Measurements from ENCODE around the gene IGF1R. TPM values are rescaled to one million over a fixed set of nuclear protein-coding genes. Genes with fewer than 3 reads are reported as not detected.

Gene IGF1R
- total RNA-seq, 2 experiments from 2014 or later, result 26.3 to 43.7 TPM

DNA sequence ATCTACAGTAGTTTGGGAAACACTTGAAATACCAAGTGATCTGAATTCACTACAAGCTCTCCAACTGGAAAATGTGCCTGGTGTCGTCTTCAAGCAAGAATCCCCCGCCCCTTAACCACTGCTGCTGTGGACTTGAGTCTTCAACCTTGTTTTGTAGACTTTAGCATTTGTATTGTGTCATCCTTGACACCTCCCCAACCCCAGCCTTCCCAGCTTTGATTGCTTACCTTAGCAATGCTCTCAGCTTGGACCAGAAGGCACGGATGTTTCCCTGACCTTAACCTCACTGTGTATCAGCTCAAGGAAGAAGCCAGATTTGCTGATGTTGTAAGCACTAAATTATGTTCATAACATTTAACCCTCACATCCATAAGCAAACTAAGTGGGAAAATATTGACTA lies 146.4 kb downstream of the IGF1R start:
- DNase-seq (no peak), ATAC-seq (no peak)
- Mint-ChIP-seq H3K4me1 (peaks cover 61% of the 10 kb centered on the region), H3K27me3 (no peaks in the 10 kb centered on the region), H3K9me3 (ENCODE audit: low read depth) (no peaks in the 10 kb centered on the region), H3K4me3 (no peak overlapping the region), H3K27ac (no peak overlapping the region), H3K36me3 (ENCODE audit: low read depth) (no peaks in the 10 kb centered on the region)
- CTCF ChIA-PET, result interaction anchor here (2.5 to 8.2 kb wide), 2 partner anchors 15 to 56 kb away, joined by 10 to 70 read pairs; no protein-coding TSS in a partner anchor
- POLR2A ChIA-PET, result no interaction called here
- intact Hi-C loops (cut with DNase I, micrococcal nuclease), result no loop called here

DNA sequence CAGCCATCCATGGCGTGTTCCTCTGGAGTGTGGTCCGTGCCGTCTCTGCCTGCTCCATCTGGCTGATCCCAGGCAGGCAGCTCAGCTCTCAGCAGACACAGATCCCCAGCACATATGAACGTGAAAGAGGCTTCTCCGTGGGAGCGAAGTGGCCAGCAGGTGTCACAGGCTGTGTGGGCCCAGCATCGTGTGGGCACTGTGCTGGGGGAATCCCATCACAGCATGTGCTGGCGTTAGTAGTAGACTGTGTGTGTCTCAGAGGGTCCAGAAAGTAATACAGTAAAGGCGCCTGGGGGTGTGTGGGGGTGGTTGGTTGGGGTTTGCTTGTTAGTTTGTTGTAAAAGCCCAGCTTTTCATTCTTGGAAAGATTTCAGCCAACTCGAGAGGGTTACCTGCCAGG lies 147.6 kb downstream of the IGF1R start:
- intact Hi-C loops (cut with DNase I, micrococcal nuclease), result no loop called here
- Mint-ChIP-seq H3K4me3 (no peak overlapping the region), H3K9me3 (ENCODE audit: low read depth) (no peaks in the 10 kb centered on the region), H3K27ac (no peak overlapping the region), H3K27me3 (no peaks in the 10 kb centered on the region), H3K4me1 (peaks cover 60% of the 10 kb centered on the region), H3K36me3 (ENCODE audit: low read depth) (no peaks in the 10 kb centered on the region)
- ChIA-PET CTCF (no interaction called here), POLR2A (no interaction called here)
- ATAC-seq, result no peak
- DNase-seq, result no peak

DNA sequence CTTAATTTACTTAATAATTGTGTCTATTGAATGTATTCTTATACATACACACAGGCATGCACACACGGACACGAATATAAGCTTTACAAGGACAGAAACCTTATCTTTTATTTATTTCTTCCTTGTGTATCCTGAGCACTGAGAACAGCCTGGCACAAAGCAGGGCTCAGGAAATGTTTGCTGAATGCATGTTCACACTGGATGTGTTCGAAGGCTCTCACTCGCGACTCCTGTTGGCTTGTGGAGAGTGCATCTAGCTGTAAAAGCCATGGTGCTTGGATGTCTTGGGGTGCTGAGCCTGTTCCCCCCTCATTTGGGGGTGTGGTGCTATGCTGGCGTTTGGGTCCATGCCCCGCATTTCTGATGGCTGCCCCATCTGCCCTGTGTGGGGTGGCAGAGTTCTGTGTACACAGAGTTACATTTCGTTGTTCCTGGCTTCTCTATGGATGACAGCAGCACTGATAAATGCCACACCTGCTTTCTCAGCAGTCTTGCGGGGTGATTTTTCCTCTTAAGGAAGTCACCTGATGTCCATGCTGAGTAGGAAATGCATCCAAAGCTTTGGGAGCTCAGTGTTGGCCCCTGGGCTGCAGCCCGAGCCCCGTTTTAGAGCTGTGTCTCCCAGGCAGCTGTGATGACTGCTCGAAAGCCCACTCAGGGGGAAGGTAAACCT lies 148.5 kb downstream of the IGF1R start:
- Mint-ChIP-seq H3K27ac (no peak overlapping the region), H3K36me3 (ENCODE audit: low read depth) (no peaks in the 10 kb centered on the region), H3K4me1 (peaks cover 60% of the 10 kb centered on the region), H3K27me3 (no peaks in the 10 kb centered on the region), H3K9me3 (ENCODE audit: low read depth) (no peaks in the 10 kb centered on the region), H3K4me3 (no peak overlapping the region)
- intact Hi-C loops (cut with DNase I, micrococcal nuclease), result no loop called here
- ChIA-PET CTCF (interaction anchor here (0.6 kb wide), 1 partner anchor 360 kb away, joined by 3 read pairs; no protein-coding TSS in a partner anchor), POLR2A (no interaction called here)
- ATAC-seq (no peak), DNase-seq (no peak)

DNA sequence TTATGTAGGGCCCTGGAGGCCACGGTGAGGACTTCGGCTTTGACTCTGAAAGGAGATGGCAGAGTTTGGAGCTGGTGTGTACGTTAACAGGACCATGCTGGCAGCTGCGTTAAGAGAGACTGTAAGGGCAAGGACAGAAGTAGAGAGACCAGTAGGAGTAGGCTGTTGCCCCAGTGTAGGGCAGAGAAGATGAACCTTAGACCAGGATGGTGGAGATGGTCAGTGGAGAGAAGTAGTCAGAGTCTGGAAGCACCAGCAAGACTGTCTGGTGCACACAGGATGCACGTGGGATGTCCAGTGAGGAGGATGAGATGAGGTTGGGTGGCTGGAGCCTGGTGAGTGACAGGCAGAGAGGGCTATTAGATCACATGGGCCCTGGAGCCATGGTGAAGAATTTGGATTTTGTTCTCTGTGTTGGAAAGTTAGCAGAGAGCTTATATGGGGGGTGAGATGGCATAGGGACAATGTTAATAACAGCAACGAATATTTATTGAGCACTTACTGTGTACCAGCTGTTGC lies 150.1 kb downstream of the IGF1R start:
- ATAC-seq, result no peak
- no peak for DNase-seq
- Mint-ChIP-seq H3K9me3 (ENCODE audit: low read depth) (no peaks in the 10 kb centered on the region), H3K27me3 (no peaks in the 10 kb centered on the region), H3K27ac (no peak overlapping the region), H3K4me3 (no peak overlapping the region), H3K36me3 (ENCODE audit: low read depth) (no peaks in the 10 kb centered on the region), H3K4me1 (peaks cover 53% of the 10 kb centered on the region)
- POLR2A ChIA-PET, result no interaction called here
- CTCF ChIA-PET, result no interaction called here
- intact Hi-C loops (cut with DNase I, micrococcal nuclease), result no loop called here

DNA sequence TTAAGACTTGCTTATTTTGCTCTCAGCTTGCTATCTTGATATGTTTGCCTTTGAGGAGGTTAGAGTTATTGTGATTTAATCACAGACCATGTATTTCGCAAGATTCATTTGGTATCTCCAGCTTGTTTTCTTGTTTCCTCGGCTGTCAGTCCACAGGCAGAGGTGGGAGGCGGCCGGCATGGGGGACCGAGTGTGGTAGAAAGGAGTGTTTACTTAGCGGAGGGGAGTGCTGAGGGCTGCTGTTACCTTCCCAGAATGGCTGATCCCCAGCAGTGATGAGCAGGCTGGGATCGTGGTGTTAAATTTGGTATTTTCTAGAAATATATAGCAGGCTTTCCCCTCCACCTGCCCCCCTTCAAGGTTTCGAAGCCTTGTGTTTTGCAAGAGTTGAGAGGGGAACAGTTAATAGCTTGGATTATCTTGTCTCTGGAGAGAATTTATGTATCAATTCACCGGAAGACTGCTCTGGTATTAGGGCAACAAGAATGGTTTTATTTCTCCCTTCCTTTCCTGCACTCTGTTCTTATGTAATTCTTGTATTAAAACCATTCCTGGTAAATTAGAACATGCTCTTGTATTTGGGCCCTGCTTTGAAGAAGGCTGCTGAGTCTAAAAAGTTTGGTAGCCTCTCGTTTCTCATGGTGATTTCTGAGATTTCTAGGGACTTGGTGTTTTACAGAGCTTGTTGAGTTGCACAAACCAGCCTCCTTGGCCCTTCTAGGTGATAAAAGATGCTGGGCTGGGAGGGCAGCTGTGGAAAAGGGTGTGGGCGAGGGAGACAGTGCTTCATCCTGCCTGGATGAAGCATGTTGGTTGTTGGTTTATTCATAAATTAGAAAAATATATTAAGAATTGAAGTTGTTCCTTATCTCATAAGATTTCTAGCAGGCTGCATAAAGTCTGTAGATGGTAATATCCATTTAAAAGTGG lies 151.4 kb downstream of the IGF1R start:
- DNase-seq, result no peak
- H3K9me3 Mint-ChIP-seq (ENCODE audit: low read depth), result no peaks in the 10 kb centered on the region
- H3K27ac Mint-ChIP-seq, result no peak overlapping the region
- H3K4me1 Mint-ChIP-seq, result peaks cover 48% of the 10 kb centered on the region
- ChIA-PET POLR2A (no interaction called here), CTCF (interaction anchor here (0.6 to 1.4 kb wide), 3 partner anchors 16 to 87 kb away, joined by 3 to 4 read pairs (median 4); no protein-coding TSS in a partner anchor)
- H3K27me3 Mint-ChIP-seq, result no peaks in the 10 kb centered on the region
- H3K4me3 Mint-ChIP-seq, result no peak overlapping the region
- ATAC-seq, result no peak
- no peaks in the 10 kb centered on the region for H3K36me3 Mint-ChIP-seq (ENCODE audit: low read depth)
- intact Hi-C loops (cut with DNase I, micrococcal nuclease), result no loop called here

DNA sequence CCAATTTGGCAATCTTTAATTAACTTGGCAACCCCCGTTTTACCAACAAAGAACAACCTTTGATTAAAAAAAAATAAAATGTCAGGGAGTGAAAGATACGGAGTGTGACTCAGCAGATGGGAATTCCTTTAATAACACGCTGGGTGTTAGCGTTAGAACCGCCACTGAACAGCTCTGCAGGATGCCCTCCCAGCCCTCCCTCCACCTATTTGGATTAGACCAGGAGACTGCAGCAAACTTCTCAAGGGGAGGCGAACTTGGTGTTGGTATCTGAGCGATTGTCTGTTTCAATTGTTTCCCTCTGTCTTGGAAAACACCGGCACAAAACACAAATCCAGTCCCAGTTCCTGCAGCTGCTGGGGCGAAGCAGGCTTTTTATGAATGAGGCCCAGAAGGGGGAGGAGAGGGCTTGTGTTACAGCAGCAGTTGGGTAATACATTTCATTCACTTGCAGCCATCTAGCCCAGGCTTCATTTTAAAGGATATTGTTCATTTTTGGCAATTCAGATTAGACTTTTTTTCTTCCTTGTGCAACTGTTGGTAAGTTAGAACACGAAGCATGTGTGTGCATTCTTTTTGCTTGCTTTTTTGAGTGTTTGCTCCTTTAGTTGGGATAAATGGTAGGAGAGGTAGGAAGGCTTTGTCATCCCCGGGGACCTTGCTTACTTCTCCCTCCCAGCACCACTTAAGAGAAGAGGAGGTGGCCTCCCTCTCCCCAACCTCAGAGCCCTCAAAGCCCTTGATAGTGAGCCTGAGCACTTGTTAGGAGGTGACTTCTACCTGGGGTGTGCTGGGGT lies 152.3 kb downstream of the IGF1R start:
- ChIA-PET CTCF (interaction anchor here (1.4 kb wide), 1 partner anchor 15 kb away, joined by 4 read pairs; no protein-coding TSS in a partner anchor), POLR2A (no interaction called here)
- DNase-seq (no peak), ATAC-seq (no peak)
- Mint-ChIP-seq H3K36me3 (ENCODE audit: low read depth) (no peaks in the 10 kb centered on the region), H3K27ac (peak overlapping the region; percentile 65), H3K4me1 (peaks cover 52% of the 10 kb centered on the region), H3K27me3 (no peaks in the 10 kb centered on the region), H3K4me3 (no peak overlapping the region), H3K9me3 (ENCODE audit: low read depth) (no peaks in the 10 kb centered on the region)
- intact Hi-C loops (cut with DNase I, micrococcal nuclease), result no loop called here

DNA sequence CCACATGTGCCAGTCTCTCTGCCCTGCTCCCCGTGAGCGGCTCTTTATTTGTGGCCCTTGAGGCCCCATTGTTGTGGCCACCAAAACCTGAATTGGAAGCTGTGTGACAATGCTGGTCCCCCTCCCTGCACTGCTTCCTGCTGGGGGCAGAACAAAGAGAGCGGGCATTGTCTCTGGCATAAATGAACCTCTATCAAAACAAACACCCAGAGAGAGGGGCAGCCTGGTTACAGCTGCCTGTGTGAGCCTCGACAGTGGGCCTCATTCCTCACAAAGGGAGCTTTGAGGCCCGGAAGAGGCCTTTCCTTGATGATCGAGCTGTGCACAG lies 152.9 kb downstream of the IGF1R start:
- H3K27me3 Mint-ChIP-seq, result no peaks in the 10 kb centered on the region
- no peaks in the 10 kb centered on the region for H3K9me3 Mint-ChIP-seq (ENCODE audit: low read depth)
- no peak for ATAC-seq
- H3K4me1 Mint-ChIP-seq, result peaks cover 52% of the 10 kb centered on the region
- CTCF ChIA-PET, result interaction anchor here (0.7 kb wide), 1 partner anchor 39 kb away, joined by 3 read pairs; no protein-coding TSS in a partner anchor
- intact Hi-C loops (cut with DNase I, micrococcal nuclease), result no loop called here
- H3K36me3 Mint-ChIP-seq (ENCODE audit: low read depth), result no peaks in the 10 kb centered on the region
- no peak for DNase-seq
- peak overlapping the region; percentile 65 for H3K27ac Mint-ChIP-seq
- POLR2A ChIA-PET, result no interaction called here
- H3K4me3 Mint-ChIP-seq, result no peak overlapping the region

DNA sequence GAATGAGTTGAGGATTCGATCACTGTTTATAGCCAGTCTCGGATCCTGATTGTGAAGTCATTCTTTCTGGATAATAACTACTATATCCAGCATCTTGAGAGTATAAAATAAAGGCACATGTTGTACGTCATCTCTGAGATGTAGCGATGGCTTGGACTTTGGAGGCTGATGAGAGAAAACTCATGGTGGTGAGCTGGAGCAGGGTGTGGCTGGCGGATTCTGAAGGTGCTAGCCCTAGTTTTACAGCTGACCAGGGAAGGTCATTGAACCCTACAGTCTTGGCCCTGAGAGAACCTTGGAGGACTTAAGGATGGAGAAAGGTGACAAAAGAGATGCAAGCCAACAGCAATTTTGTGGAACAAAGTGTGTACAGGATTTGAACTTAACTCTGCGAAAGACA lies 153.8 kb downstream of the IGF1R start:
- Mint-ChIP-seq H3K27me3 (no peaks in the 10 kb centered on the region), H3K36me3 (ENCODE audit: low read depth) (no peaks in the 10 kb centered on the region), H3K4me3 (no peak overlapping the region), H3K4me1 (peaks cover 52% of the 10 kb centered on the region), H3K27ac (no peak overlapping the region), H3K9me3 (ENCODE audit: low read depth) (no peaks in the 10 kb centered on the region)
- DNase-seq (no peak), ATAC-seq (no peak)
- CTCF ChIA-PET, result no interaction called here
- POLR2A ChIA-PET, result no interaction called here
- intact Hi-C loops (cut with DNase I, micrococcal nuclease), result no loop called here

DNA sequence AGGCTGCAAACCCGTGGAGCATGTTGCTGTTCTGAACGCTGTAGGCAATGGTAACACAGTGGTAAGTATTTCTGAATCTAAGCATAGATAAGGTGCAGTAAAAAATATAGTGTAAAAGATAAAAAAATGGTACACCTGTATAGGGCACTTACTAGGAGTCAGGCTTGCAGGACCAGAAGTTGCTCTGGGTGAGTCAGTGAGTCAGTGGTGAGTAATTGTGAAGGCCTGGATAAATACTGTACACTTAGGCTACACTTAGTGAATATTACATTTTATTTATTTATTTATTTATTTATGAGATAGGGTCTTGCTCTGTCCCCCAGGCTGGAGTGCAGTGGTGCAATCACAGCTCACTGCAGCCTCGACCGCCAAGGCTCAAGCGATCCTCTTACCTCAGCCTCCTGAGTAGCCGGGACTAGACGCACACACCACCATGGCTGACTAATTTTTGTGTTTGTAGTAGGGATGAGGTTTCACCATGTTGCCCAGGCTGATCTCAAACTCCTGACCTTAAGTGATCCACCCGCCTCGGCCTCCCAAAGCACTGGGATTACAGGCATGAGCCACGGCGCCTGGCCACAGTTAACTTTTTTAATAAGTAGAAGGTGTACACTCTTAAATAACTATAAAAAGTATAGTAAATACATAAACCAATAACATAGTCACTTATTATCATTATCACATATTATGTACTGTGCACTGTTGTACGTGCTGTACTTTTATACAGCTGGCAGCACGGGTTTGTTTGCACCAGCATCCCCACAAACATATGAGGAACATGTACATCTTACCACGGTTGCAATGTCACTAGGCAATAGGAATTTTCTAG lies 155.1 kb downstream of the IGF1R start:
- H3K36me3 Mint-ChIP-seq (ENCODE audit: low read depth), result no peaks in the 10 kb centered on the region
- H3K4me1 Mint-ChIP-seq, result peaks cover 40% of the 10 kb centered on the region
- ChIA-PET CTCF (interaction anchor here (1.3 kb wide), 1 partner anchor 23 kb away, joined by 3 read pairs; no protein-coding TSS in a partner anchor), POLR2A (no interaction called here)
- DNase-seq (no peak), ATAC-seq (no peak)
- no peaks in the 10 kb centered on the region for H3K9me3 Mint-ChIP-seq (ENCODE audit: low read depth)
- no peaks in the 10 kb centered on the region for H3K27me3 Mint-ChIP-seq
- intact Hi-C loops (cut with DNase I, micrococcal nuclease), result no loop called here
- H3K4me3 Mint-ChIP-seq, result no peak overlapping the region
- H3K27ac Mint-ChIP-seq, result no peak overlapping the region

DNA sequence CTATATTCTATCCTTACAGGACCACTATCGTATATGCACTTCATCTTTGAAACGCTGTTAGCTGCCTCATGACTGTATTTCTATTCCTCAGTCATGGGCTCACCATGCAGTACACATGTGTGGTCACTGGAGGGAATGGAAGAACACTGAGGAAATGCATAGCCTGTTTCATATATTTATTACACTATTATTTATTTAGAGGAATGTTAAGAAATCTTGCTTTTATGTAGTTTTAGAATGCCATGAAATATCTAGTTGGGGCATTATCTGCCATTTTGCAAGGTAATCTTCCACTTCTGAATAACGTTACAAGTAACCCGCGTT lies 155.7 kb downstream of the IGF1R start:
- no peak overlapping the region for H3K27ac Mint-ChIP-seq
- ATAC-seq (no peak), DNase-seq (no peak)
- ChIA-PET POLR2A (no interaction called here), CTCF (interaction anchor here (1.3 kb wide), 1 partner anchor 24 kb away, joined by 3 read pairs; no protein-coding TSS in a partner anchor)
- H3K4me3 Mint-ChIP-seq, result no peak overlapping the region
- no peaks in the 10 kb centered on the region for H3K36me3 Mint-ChIP-seq (ENCODE audit: low read depth)
- H3K4me1 Mint-ChIP-seq, result peaks cover 38% of the 10 kb centered on the region
- H3K27me3 Mint-ChIP-seq, result no peaks in the 10 kb centered on the region
- intact Hi-C loops (cut with DNase I, micrococcal nuclease), result no loop called here
- H3K9me3 Mint-ChIP-seq (ENCODE audit: low read depth), result no peaks in the 10 kb centered on the region

Data from activated CD4-positive, alpha-beta T cell treated with anti-CD3 and anti-CD28 coated beads for 36 hours (primary cell).